D341Med (cell line): Measurements from ENCODE around the gene KRTAP10-11.
"Not testable (repeated sequence)": the region's sequence is repeated elsewhere in the genome, so short reads cannot be mapped to it uniquely, and the experiment has no call there.

Experiments used
- DNase-seq: peaks from one replicate; pipeline ENCODE4 v3.0.0; 2012; ENCODE audit warnings: low spot score

The KRTAP10-11 gene, protein sequence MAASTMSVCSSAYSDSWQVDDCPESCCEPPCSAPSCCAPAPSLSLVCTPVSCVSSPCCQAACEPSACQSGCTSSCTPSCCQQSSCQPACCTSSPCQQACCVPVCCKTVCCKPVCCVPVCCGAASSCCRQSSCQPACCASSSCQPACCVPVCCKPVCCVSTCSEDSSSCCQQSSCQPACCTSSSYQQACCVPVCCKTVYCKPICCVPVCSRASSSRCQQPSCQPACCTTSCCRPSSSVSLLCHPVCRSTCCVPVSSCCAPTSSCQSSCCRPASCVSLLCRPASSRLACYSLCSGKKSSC

DNA sequence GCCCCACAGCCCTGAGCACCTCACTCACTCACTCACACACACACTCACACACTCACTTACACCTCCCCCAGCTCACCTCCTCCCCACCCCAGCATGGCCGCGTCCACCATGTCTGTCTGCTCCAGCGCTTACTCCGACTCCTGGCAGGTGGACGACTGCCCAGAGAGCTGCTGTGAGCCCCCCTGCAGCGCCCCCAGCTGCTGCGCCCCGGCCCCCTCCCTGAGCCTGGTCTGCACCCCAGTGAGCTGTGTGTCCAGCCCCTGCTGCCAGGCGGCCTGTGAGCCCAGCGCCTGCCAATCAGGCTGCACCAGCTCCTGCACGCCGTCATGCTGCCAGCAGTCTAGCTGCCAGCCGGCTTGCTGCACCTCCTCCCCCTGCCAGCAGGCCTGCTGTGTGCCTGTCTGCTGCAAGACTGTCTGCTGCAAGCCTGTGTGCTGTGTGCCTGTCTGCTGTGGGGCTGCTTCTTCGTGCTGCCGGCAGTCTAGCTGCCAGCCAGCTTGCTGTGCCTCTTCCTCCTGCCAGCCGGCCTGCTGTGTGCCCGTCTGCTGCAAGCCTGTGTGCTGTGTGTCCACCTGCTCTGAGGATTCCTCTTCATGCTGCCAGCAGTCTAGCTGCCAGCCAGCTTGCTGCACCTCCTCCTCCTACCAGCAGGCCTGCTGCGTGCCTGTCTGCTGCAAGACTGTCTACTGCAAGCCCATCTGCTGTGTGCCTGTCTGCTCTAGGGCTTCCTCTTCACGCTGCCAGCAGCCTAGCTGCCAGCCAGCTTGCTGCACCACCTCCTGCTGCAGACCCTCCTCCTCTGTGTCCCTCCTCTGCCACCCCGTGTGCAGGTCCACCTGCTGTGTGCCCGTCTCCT, at the start of gene KRTAP10-11:
Gene KRTAP10-11, plus strand, starts transcription at position 49 of the 856 bp plus-strand sequence. Its CDS starts 45 bp downstream, at position 94.
- DNase-seq, result not testable (repeated sequence)

DNA sequence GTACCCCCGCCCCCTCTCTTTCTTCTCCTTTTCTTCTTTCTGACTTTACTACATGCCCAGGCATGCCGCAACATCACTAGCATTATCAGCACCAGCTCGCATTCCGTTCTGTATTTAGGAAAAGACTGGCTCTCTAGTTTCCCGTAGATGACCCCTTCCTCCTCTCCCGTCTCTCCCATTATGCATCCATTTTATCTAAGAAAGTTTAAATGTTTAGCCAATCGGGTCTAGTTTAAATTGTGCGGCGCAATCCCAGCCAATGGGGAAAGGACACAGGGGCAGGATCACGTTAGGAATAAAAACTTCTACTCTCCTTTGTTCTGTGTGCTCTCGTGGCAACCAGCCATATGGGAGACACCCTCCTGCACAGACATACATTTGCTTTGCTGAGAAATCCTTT, 48.2 kb upstream of the KRTAP10-11 start:
- no peak for DNase-seq

DNA sequence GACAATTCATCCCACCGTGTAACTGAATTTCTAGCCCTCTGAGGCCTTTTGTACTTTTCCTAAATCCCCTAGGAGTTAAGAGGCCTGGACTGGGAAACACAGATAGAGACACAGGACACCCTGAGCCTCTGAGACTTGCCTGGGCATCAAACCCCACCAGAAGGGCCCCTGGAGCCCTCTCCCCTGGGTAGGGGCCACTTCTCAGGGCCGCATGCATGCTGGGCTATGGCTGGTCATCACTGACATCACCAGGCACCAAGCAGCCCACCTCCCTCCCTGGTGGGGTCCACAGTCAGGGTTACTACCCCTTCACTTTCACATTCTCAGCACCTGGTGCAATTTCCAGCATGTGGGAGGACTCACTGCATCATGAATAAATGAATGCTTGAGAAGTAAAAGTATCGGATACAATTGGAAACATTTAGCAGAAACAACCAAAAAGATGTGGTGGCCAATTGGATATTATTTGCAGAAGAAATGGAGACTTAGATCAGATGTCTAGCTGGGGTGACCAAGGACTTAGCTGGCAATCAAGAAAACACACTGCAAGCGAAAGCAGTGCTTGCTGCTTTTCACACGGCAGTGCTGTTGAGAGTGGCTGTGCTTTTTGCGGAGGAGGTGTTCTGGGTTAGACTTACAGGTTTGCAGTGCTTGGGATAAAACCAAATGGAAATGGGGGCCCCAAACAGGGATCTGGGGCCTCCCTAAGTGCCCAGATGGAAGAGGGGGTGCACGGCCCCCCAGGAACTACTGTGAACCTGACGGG, 46.8 kb upstream of the KRTAP10-11 start:
- no peak for DNase-seq

DNA sequence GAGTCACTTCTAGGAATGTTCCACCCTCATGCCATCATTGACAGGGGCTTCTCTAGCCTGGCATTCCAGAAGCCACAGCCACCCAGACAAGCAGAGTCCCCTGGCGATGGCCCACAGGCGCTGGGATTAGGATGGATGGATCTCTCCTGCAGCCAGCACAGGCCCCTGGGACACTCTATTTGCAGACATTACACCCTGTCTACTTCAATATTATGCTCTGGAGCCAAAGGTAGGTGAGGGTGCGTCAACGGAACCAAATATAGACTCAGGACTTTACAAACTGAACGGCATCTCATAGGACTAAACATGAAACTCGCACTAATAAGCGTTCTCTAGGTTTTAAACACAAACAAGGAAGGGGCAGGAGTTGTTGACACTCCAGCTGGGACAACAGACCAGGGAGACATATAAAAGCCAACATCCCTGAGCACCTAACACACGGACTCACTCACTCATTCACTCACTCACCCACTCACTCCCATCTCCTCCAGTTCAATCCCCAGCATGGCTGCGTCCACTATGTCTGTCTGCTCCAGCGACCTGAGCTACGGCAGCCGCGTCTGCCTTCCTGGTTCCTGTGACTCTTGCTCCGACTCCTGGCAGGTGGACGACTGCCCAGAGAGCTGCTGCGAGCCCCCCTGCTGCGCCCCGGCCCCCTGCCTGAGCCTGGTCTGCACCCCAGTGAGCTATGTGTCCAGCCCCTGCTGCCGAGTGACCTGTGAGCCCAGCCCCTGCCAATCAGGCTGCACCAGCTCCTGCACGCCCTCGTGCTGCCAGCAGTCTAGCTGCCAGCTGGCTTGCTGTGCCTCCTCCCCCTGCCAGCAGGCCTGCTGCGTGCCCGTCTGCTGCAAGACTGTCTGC, 45.9 kb upstream of the KRTAP10-11 start, which contains the start of gene KRTAP10-7:
Gene KRTAP10-7, plus strand, starts transcription at position 480 of the 861 bp plus-strand sequence. Its CDS starts 25 bp downstream, at position 505.
- DNase-seq, result not testable (repeated sequence)

DNA sequence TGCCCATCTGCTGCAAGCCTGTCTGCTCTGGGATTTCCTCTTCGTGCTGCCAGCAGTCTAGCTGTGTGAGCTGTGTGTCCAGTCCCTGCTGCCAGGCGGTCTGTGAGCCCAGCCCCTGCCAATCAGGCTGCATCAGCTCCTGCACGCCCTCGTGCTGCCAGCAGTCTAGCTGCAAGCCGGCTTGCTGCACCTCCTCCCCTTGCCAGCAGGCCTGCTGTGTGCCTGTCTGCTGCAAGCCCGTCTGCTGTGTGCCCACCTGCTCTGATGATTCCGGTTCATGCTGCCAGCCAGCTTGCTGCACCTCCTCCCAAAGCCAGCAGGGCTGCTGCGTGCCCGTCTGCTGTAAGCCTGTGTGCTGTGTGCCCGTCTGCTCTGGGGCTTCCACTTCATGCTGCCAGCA, 45.1 kb upstream of the KRTAP10-11 start:
- not testable (repeated sequence) for DNase-seq

DNA sequence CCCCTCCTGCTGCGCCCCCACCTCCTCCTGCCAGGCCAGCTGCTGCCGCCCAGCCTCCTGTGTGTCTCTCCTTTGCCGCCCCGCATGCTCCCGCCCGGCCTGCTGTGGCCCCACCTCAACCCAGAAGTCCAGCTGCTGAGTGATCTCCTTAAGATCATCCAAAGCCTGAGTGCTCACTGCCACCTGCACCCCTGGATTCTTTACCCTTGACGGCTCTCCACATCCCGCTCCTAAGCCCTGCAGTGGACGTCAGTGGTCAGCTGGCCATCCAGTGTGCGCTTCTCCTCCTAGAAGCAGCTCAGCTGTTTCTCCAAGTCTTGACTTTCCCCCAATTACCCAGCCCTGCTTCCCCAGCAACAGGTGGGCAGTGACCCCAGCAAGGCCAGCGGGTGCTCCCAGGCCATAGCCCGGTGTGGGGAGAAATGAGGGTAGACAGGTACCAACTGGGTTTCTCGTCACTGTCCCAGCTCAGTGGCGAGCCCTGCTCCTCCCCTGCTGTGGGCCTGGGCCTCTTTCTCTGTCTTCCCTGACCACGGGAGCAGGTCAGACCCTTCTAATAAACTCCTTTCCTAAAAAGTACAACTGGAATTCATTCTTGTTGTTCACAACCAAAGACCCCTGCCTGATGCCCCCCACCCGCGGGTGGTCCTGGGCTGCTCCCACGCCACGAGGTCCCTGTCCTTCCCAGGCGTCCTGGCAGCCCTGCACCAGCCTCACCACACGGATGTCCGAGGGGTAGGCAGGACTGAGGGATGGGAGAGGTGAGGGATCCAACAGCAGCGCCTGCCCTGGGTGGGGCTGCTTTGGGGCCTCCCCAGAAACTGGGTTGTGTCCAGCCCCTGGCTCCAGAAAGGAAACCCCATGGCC, 44.4 kb upstream of the KRTAP10-11 start:
- no peak for DNase-seq

DNA sequence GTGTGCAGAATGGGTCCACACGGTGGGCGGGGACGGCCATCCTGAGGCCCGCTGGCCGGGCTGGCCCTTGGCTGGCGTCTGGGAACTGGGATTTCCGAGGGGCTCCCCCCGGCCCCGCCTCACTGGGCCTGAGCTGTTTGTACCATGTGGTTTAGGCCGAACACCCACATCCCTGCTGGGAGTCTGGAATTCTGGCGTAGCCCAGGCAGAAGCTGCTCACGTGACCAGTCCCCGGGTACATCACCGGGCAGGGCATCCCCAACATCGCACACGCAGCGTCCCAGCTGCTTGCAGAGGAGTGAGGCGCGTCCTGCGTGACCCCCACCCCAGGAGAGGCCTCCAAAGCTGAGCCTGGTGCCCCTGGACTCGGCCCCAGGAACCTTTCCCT, 43.8 kb upstream of the KRTAP10-11 start:
- DNase-seq, result no peak

DNA sequence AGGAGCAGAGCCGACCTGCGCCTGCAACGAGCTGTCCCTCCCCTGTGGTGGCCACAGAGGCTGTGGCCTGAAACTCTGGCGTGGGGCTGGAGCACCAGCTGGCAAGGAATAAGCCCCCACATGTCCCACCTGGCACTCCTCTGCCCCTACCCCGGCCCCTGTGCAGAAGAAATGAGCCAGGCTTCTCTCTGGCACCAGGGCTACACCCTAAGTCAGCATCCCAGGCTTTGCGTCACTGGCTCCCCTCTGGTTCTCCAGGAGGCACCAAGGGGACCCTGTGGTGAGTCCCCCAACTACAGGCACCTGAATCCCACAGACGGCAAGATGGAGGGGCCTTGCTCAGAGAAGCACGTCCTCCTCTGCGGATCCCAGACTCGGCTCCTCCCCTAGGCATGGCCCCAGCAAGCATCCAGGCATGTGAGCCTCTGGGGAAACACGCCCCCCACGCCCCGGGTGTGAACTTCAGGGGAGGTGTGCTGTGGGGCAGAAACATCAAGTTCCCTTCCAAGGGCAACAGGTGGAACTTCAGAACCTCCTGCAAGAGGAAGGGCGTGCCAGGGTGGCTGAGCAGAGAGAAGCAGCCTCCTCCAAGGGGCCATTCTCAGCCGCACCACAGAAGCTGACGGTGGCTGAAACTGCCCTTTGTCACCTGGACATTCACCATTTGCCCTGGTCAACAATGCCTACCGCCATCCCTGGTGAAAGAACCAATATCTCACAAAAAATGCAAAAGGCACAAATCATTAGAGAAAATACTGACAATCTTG, 42.9 kb upstream of the KRTAP10-11 start:
- no peak for DNase-seq

DNA sequence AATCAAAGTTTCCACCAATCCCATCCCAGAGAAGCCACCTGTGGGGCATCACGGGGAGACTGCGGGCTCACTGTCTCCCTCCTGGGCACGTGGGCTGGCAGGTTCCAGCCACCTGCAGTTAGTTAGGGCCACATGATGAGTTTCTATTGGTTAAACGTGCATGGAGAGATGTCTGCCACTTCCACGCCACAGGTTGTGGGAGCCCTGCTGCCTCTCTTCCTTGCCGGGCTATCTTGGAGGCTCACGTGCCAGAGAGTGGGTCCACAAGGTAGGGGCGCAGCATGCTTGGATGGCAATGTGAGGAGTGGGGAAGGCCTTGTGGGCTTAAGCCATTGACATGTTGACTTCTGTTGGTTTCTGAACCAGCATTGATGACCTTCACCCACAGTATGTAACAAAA, 42.3 kb upstream of the KRTAP10-11 start:
- no peak for DNase-seq

DNA sequence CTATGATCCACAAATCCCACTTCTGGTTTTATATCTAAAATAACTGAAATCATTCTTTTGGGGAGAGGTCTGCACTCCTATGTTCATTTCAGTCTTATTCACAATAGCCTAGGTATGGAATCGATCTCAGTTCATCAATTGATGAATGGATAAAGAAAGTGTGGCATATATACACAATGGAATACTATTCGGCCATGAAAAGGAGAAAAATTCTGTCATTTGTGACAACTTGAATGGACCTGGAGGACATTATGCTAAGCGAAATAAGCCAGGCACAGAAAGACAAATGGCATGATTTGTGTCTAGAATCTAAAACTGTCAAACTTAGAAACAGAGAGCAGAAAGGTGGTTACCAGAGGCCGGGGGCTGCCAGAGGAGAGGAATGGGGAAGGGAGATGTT, 39.7 kb upstream of the KRTAP10-11 start:
- no peak for DNase-seq

DNA sequence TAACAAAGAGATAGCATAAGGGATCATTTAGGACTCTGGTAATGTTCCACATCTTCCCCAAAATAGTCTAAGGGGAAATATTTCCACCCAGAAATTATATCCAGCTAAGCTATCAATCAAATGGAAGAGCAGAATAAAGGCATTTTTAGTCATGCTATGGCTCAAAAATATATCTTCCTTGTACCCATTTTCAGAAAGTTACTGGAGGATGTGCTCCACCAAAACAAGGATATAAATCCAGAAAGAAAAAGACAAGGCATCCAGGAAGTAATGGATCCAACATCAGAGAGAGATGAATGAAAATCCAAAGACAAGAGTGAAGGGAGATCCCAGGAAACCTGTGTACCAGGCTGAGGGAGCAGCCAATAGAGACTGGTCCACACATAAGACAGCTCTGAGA, 37.0 kb upstream of the KRTAP10-11 start:
- DNase-seq, result no peak

DNA sequence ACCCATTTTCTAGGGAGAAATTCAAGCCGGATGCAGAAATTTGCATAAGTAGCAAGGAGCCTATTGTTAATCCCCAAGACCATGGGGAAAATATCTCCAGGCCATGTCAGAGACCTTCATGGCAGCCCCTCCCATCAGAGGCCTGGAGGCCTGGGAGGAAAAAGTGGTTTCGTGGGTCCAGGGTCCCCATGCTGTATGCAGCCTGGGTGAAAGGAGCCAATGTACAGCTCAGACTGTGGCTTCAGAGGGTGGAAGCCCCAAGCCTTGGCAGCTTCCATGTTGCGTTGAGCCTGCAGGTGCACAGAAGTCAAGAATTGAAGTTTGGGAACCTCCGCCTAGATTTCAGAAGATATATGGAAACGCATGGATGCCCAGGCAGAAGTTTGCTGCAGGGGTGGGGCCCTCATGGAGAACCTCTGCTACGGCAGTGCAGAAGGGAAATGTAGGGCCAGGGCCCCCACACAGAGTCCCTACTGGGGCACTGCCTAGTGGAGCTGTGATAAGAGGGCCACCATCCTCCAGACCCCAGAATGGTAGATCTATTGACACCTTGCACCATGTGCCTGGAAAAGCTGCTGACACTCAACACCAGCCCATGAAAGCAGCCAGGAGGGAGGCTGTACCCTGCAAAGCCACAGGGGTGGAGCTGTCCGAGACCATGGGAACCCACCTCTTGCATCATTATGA, 35.9 kb upstream of the KRTAP10-11 start:
- DNase-seq, result not testable (repeated sequence)

DNA sequence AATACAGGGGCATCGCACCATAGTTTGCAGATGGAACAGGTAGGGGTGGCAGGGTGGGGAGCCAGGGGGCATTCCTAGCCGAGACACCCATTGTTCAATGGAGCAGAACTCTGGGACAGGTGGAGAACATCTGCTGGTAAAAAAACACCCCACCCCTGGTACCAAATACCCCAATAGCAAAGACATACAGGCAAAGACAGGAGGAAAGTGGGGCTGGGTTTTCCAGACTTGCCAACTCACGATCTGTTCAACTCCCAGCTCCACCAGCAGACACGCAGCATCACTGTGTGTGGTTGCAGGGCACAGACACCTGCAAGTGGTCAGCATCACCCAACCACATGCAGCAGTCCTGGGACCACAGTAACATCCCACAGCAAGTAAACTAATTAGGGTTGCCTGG, 34.7 kb upstream of the KRTAP10-11 start:
- DNase-seq, result no peak

DNA sequence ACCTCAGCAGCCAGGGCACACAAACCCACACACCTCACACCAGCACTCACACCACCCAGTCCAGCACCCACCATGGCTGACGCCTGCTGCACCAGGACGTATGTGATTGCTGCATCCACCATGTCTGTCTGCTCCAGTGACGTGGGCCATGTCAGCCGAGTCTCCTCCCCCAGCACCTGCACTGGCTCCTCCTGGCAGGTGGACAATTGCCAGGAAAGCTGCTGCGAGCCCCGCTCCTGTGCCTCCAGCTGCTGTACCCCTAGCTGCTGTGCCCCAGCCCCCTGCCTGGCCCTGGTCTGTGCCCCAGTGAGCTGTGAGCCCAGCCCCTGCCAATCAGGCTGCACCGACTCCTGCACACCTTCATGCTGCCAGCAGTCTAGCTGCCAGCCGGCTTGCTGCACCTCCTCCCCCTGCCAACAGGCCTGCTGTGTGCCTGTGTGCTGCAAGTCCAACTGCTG, 34.2 kb upstream of the KRTAP10-11 start, which contains the start of gene KRTAP10-8:
Gene KRTAP10-8, plus strand, starts transcription at position 51 of the 458 bp plus-strand sequence. Its CDS starts 22 bp downstream, at position 73.
- DNase-seq, result no peak

DNA sequence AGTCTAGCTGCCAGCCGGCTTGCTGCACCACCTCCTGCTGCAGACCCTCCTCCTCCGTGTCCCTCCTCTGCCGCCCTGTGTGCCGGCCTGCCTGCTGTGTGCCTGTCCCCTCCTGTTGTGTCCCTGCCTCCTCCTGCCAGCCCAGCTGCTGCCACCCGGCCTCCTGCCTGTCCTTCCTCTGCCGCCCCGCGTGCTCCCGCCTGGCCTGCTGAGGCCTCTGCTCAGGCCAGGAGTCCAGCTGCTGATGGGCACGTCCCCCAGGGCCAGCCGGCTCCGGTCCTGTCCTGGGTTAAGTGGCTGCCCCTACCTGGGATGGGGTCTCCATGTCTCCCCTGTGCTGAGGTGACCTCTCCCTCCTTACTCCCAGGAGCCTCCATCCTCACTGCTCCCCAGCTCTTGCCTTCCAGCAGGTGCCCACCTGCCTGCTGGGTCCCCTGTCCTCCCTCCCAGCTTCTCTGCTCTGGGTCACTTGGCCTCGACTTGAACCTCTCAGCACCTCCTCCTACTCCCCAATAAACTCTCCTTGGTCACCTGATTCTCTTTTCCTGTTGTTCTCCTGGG, 33.5 kb upstream of the KRTAP10-11 start:
- no peak for DNase-seq

DNA sequence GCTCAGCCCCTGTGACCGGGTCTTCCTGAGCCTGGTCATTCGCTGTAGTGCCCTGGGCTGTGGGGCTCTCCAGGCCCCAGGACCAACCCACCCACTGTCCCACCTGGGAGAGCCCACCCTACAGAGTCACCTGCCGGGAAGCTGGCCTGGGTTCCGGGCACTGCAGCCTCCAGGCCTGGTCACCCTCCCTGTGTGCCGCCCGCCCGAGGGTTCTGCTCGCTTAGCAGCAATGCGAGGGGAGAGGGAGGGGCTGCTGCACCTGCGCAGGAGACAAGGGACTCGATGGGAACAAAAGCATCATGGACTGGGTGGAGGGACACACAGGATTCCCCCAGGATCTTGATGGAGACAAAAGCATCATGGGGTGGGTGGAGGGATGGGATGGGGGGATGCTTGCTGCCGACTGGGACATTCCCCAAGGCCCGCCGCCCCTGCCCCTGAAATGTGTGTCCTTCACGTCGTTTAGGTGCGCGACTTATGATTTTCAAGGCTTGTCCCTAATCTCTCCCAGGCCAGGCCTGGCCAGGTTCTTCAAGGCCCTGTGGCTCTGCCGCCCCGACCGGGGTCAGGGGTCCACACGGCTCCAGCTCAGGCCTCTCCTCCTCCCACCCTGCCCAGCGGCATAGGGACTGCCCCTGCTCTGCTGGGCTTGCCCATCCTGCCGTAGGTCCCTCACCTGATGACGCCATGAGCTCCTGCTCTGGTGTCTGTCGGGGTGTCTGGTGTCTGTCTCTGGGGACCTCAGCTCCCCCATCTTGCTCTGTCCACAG, 32.6 kb upstream of the KRTAP10-11 start:
- DNase-seq, result no peak

DNA sequence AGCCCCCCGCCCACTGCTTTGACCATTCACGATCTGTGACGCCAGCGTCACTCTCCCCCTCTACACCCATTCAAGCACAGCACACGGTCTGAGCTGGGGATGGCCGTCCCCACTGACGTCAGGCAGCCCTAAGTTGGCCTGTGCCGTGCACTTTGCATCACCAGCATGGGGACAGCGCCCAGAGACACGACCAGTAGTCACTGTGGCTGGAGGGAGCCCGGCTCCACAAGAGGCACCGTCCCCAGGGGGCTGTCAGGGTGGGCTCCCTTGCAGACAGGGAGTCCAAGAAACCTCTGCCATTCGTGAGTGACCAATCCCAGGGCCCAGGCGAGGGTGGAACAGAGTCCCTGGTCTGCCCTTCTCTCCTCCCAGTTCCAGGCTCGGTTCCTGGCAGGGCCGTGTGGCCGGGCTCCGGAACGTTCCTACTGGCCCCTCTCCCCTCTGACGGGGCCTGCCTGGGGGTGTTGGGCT, 32.0 kb upstream of the KRTAP10-11 start:
- DNase-seq, result no peak
